OCI-LY7 (cell line): ENCODE results near the gene CIB1. TPM values are rescaled to one million over a fixed set of nuclear protein-coding genes. Genes with fewer than 3 reads are reported as not detected.

Experiments
- BruUV-seq: library from RNA; stranded (reverse); fragments of 400-500 nt; replicated peaks from 2 replicates; lab custom pipeline; 2021; lab: Mats Ljungman, UMichigan
- CTCF ChIA-PET: fragments of 300-600 bp; sonication (Branson Sonifier 250); formaldehyde crosslinking; loops from one replicate; lab custom pipeline; 2022; ENCODE audit warnings: antibody characterized with exemption; ENCODE audit not compliant: unreplicated experiment; lab: Charles Lee
- POLR2A ChIA-PET: fragments of 300-600 bp; sonication (Branson Sonifier 250); formaldehyde crosslinking; loops from one replicate; lab custom pipeline; 2022; ENCODE audit warnings: antibody characterized with exemption; lab: Charles Lee
- DNase-seq: peaks from one replicate; pipeline ENCODE4 v3.0.0-alpha.2; 2015; ENCODE audit warnings: low spot score
- H2AFZ ChIP-seq: fragments of 200-600 bp; sonication (generic), shearing (Covaris generic); 2 replicates; pipeline ENCODE4 v1.6.1; 2014; ENCODE audit warnings: mild to moderate bottlenecking, antibody characterized with exemption, low read length, moderate library complexity
- H3K27ac ChIP-seq: fragments of 200-600 bp; sonication (generic); 2 replicates; pipeline ENCODE4 v1.5.1; 2014; ENCODE audit warnings: mixed run types, low read depth, mild to moderate bottlenecking, moderate library complexity, low read length, inconsistent platforms; ENCODE audit not compliant: poor library complexity, severe bottlenecking
- H3K36me3 ChIP-seq: fragments of 200-600 bp; sonication (generic); 2 replicates; pipeline ENCODE4 v1.6.1; 2014; ENCODE audit warnings: mild to moderate bottlenecking, antibody characterized with exemption, low read length, moderate library complexity, mixed read lengths; ENCODE audit not compliant: insufficient read depth
- H3K4me1 ChIP-seq: fragments of 200-600 bp; sonication (generic); 2 replicates; pipeline ENCODE4 v1.5.1; 2014; ENCODE audit warnings: mild to moderate bottlenecking, low read length; ENCODE audit not compliant: insufficient read depth, poor library complexity, severe bottlenecking
- H3K4me2 ChIP-seq: fragments of 200-600 bp; sonication (generic); 2 replicates; pipeline ENCODE4 v1.6.1; 2014; ENCODE audit warnings: mild to moderate bottlenecking, low read length
- H3K4me3 ChIP-seq: fragments of 200-600 bp; sonication (generic); 2 replicates; pipeline ENCODE4 v1.5.1; 2014; ENCODE audit warnings: mild to moderate bottlenecking, low read depth, low read length; ENCODE audit not compliant: poor library complexity, severe bottlenecking
- H3K79me2 ChIP-seq: fragments of 200-600 bp; sonication (generic); 2 replicates; pipeline ENCODE4 v1.6.1; 2016; ENCODE audit warnings: low read depth, mild to moderate bottlenecking, low read length, moderate library complexity, mixed read lengths; ENCODE audit not compliant: insufficient read depth
- H3K9me2 ChIP-seq: fragments of 200-600 bp; sonication (generic); 2 replicates; pipeline ENCODE4 v1.6.1; 2016; ENCODE audit warnings: mild to moderate bottlenecking, low read length, mixed read lengths; ENCODE audit not compliant: insufficient read depth
- H3K9me3 ChIP-seq: fragments of 200-600 bp; sonication (generic); 2 replicates; pipeline ENCODE4 v1.6.1; 2014; ENCODE audit warnings: mild to moderate bottlenecking, mixed run types, low read length, mixed read lengths
- H4K20me1 ChIP-seq: fragments of 200-600 bp; sonication (generic); 2 replicates; pipeline ENCODE4 v1.6.1; 2014; ENCODE audit warnings: mild to moderate bottlenecking, antibody characterized with exemption, low read length, moderate library complexity, mixed read lengths; ENCODE audit not compliant: insufficient read depth
- EZH2phosphoT487 ChIP-seq: fragments of 200-600 bp; sonication (generic); IDR thresholded peaks from 2 replicates; pipeline ENCODE4 v1.6.1; 2018; ENCODE audit warnings: low read depth, borderline replicate concordance, mild to moderate bottlenecking, mixed run types, antibody characterized with exemption, low read length, moderate library complexity, mixed read lengths
- intact Hi-C: fragments of 100-400 bp; cut with micrococcal nuclease; formaldehyde crosslinking; loops from one replicate; pipeline ENCODE4 v1.10.0; 2022; ENCODE audit not compliant: unreplicated experiment
- total RNA-seq, 2 experiments: library from RNA; depleted of rRNA in 1 of 2; stranded (reverse); fragments of >200 nt in 1 of 2; shearing (Covaris generic) in 1 of 2; gene quantifications; 2 replicates each; pipeline ENCODE4 v1.2.3, GENCODE V29; 2014 to 2022
- TF ChIP-seq, protein P1 (sequence below): fragments of 200-600 bp; sonication (generic); conservative IDR thresholded peaks from 2 replicates; pipeline ENCODE4 v1.5.1; 2014; ENCODE audit warnings: mild to moderate bottlenecking, antibody characterized with exemption, low read length, moderate library complexity, mixed read lengths

CIB1 gene
- total RNA-seq, 2 experiments from 2014 or later = 52.8 to 54.5 TPM

- Histone ChIP-seq H3K9me3 (no peaks in the 10 kb centered on the region), H2AFZ (peak overlapping the region; percentile 72), H3K9me2 (no peaks in the 10 kb centered on the region), H3K79me2 (no peaks in the 10 kb centered on the region), H3K27ac (no peak overlapping the region), H4K20me1 (no peaks in the 10 kb centered on the region), H3K36me3 (no peaks in the 10 kb centered on the region), H3K4me3 (peak overlapping the region; percentile 77), H3K4me1 (peaks cover 34% of the 10 kb centered on the region), H3K4me2 (peak overlapping the region; percentile 77)
- ChIA-PET CTCF (no interaction called here), POLR2A (interaction anchor here (0.6 kb wide), 1 partner anchor 9 kb away, joined by 6 read pairs; no protein-coding TSS in a partner anchor)
- TF ChIP-seq, protein P1, sequence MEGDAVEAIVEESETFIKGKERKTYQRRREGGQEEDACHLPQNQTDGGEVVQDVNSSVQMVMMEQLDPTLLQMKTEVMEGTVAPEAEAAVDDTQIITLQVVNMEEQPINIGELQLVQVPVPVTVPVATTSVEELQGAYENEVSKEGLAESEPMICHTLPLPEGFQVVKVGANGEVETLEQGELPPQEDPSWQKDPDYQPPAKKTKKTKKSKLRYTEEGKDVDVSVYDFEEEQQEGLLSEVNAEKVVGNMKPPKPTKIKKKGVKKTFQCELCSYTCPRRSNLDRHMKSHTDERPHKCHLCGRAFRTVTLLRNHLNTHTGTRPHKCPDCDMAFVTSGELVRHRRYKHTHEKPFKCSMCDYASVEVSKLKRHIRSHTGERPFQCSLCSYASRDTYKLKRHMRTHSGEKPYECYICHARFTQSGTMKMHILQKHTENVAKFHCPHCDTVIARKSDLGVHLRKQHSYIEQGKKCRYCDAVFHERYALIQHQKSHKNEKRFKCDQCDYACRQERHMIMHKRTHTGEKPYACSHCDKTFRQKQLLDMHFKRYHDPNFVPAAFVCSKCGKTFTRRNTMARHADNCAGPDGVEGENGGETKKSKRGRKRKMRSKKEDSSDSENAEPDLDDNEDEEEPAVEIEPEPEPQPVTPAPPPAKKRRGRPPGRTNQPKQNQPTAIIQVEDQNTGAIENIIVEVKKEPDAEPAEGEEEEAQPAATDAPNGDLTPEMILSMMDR = no peak
- no peak for TF ChIP-seq EZH2phosphoT487
- peak; percentile 73 for DNase-seq
- BruUV-seq = no TSS peak
- intact Hi-C loops = no loop called here
Measured at GRCh38 chr15:90184786-90185704, 48.7 kb downstream of the CIB1 start.

- Histone ChIP-seq H2AFZ (peak overlapping the region; percentile 72), H3K9me2 (no peaks in the 10 kb centered on the region), H3K79me2 (no peaks in the 10 kb centered on the region), H3K4me1 (peaks cover 26% of the 10 kb centered on the region), H3K27ac (no peak overlapping the region), H3K4me2 (peak overlapping the region; percentile 77), H3K36me3 (no peaks in the 10 kb centered on the region), H3K4me3 (peak overlapping the region; percentile 77), H4K20me1 (no peaks in the 10 kb centered on the region), H3K9me3 (no peaks in the 10 kb centered on the region)
- no peak for DNase-seq
- intact Hi-C loops = no loop called here
- BruUV-seq = no TSS peak
- POLR2A ChIA-PET = interaction anchor here (0.6 to 0.9 kb wide), 3 partner anchors 8 to 24 kb away, joined by 3 to 6 read pairs (median 3); no protein-coding TSS in a partner anchor
- TF ChIP-seq, protein P1 = no peak
- no peak for TF ChIP-seq EZH2phosphoT487
- CTCF ChIA-PET = no interaction called here
Measured at GRCh38 chr15:90184119-90184785, 49.5 kb downstream of the CIB1 start.
